UCSD-AML1 (cell line): ENCODE results near the gene NRROS.

Experiments used
- DNase-seq: peaks from one replicate; lab custom pipeline; 2025; ENCODE audit not compliant: unreplicated experiment; lab: John Stamatoyannopoulos, UW

The NRROS gene

GRCh38 chr3:196677353-196677752 lies 37.9 kb downstream of the NRROS start:
- no peak for DNase-seq

GRCh38 chr3:196677931-196678330 lies 38.4 kb downstream of the NRROS start:
- no peak for DNase-seq

DNA sequence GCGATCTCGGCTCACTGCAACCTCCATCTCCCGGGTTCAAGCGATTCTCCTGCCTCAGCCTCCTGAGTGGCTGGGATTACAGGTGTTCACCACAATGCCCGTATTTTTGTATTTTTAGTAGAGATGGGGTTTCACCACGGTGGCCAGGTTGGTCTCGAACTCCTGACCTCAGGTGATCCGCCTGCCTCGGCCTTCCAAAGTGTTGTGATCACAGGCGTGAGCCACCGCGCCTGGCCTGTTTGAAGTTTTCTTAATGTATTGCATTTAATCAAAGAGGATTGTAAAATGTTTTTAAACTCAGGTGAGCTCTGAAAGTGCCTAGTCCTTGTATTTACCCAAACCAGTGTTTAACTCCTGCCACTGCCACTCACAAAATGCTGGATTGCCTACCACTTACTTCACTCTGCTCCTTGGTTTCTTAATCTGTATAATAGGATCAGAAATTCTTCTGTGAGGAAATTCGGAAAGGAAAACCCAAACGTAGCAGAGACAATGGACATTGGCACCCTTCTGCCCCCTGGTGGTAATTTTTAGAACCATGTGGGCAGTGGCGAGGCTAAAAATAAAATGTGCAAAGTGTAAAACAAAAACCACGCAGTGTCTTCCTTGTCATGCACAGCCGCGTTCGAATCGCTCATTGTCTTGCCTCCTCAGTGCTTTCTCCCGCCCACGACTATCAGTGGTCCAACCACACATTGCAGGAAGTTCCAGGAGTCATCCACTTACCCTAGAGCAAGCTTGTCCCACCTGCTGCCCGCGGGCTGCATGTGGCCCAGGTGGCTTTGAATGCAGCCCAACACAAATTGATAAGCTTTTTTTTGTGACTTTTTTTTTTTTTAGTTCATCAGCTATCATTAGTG lies 45.3 kb downstream of the NRROS start:
- DNase-seq = peak; percentile 57

DNA sequence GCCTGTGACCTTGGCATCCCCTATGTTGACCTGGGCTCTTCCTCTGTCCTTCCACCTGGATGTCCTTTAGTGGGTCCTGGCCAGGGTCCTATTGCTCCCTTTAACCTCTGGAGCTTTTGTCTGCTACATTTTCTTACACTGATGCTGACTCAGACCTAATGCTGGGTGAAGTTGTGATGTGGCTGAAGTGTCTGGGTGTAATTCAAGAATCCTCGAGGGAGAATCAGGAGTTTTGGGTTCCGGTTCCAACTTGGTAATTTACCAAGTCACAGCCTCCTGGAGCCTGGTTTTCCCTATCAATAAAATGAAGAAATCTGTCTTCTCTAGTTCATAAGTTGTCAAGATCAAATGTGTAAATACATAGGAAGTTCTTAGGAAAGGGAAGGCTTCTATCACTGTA lies 46.9 kb downstream of the NRROS start:
- no peak for DNase-seq

- peak; percentile 61 for DNase-seq
Measured at GRCh38 chr3:196688349-196688748, 48.9 kb downstream of the NRROS start.

DNA sequence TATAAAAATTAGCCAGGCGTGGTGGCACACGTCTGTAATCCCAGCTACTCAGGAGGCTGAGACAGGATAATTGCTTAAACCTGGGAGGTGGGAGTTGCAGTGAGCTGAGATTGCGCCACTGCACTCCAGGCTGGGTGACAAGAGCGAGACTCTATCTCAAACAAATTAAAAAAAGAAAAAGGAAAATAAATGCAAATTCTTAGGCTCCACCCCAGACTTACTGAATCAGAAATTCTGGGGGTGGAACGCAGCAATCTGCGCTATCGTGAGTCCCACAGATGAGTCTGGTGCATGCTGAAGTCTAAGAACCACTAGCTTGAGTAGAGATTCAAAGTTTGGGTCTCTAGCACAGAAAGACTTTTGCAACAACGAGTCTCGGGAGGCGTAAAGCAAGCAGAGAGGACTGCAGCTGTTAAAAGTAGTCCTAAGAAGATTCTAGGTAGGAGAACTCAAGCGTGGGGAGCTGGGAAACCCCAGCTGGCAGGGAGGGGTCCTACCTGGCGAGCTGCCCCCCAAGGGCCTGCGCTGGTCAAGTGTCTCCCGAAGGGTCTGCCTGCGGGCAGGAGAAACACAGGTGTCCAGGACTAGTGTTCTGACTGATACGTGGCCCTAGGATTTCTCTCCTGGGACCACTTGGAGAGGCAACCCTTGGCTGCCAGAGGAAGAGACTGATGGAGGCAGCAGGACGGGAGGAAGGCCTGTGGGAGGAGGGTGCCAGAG lies 50.6 kb downstream of the NRROS start:
- no peak for DNase-seq

- DNase-seq = no peak
Measured at GRCh38 chr3:196691386-196691785, 51.9 kb downstream of the NRROS start.

- DNase-seq = no peak
Measured at GRCh38 chr3:196694202-196694638, 54.7 kb downstream of the NRROS start.

GRCh38 chr3:196694941-196695848 lies 55.7 kb downstream of the NRROS start:
- DNase-seq = no peak

- DNase-seq = no peak
Measured at GRCh38 chr3:196695849-196696226, 56.3 kb downstream of the NRROS start.

DNA sequence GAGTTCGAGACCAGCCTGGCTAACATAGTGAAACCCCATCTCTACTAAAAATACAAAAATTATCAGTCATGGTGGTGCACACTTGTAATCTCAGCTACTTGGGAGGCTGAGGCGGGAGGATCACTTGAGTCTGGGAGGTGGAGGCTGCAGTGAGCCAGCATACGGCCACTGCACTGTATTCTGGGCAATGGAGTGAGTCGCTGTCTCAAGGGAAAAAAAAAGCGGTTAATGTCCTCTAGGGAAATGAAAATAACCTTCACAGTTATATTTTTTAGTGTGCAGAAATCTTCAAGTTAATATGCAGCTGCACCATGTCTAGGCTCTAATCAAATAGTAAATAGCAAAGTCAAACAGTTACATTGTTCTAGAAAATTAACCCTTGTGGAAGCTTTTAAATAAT lies 57.8 kb downstream of the NRROS start:
- no peak for DNase-seq

DNA sequence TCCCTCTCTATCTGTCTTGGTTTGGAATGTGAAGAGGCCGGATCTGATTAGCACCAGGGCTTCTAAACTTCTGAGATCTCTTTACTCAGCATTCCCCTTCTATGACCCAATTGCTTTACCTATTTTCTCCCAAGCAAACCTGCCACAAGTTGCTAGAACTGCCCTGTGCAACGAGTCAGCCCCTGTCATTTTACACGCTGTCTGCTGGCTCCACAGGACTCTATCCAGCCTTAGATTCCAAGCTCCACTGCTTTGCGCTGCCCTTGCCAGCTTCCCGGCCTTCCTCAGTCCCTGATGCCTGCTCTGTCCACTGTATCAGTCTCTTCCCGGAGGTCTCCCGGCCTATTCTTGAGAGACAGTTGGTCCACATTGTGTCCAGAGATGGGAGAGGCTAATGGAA lies 60.3 kb downstream of the NRROS start:
- DNase-seq = no peak

DNA sequence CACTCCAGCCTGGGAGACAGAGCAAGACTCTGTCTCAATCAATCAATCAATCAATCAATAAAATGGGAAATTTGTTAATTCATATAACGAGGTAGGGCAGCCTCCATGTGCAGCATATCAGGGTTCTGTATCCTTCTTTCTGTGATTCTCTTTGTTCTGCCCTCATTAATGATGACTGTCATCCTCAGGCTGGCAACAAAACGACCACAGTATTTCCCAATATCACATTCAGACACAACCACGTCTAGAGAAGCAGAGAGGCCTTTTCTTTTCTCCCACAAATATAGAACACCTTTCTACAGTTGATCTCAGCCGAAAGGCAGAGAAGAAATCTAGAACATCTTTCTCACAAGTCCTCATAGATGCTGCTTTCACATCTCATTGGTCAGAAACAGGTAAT lies 61.3 kb downstream of the NRROS start:
- no peak for DNase-seq

- no peak for DNase-seq
Measured at GRCh38 chr3:196706327-196706726, 66.8 kb downstream of the NRROS start.

- no peak for DNase-seq
Measured at GRCh38 chr3:196706731-196707130, 67.2 kb downstream of the NRROS start.

DNA sequence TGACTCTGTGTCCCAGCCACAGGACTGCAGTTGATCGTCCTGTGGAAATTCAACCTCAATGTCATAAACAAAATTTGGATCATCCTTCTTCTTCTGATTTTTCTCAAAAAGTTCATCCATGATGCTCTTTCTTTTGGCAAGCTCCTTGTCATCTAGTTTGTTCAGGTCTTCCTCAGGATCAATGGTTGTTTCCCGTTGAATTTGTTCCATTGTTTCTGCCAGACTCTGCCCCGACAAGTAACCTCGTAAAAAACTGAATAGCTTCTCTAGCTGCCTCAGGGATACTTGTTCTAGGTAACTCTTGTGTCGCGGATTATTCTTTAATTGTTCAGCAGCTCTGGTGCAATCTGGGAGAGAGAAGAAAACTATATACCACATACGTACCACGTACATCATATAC lies 68.1 kb downstream of the NRROS start:
- DNase-seq = no peak

- DNase-seq = no peak
Measured at GRCh38 chr3:196708467-196708866, 69.0 kb downstream of the NRROS start.
